Measurements from ENCODE around the gene DDI2. TPM values are rescaled to one million over a fixed set of nuclear protein-coding genes. Genes with fewer than 3 reads are reported as not detected.

Gene DDI2
- total RNA-seq, 3 donors from 2014 or later: 69.2 to 77.4 (median 71.0) TPM

DNA sequence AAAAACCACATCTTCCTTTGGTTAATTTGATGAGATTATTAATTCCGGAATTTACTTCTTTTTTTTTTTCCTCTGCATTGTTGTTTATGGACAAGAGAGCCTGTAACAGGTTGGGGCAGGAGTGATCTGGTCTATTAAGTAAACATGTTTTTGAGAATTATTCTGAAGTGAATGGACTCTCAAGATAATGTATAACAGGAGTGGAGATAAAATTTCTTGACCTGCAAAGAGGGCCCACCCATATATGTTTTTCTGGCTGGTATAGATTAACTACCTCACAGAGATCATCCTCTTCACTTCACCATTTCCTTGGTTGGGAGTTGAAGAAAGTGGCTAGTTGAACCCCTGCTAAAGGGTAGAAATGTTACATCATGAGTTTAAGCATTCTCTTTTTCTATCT is 10.7 kb downstream of the DDI2 start:
- H3K4me3 ChIP-seq: no peak overlapping the region
- H3K9me3 ChIP-seq: no peaks in the 10 kb centered on the region
- H3K27me3 ChIP-seq: no peaks in the 10 kb centered on the region
- peaks cover 4% of the 10 kb centered on the region for H3K36me3 ChIP-seq
- TF ChIP-seq POLR2A (IDR thresholded peaks at IDR 0.05) (no peak), POLR2AphosphoS5 (IDR thresholded peaks at IDR 0.05) (no peak)
- TF ChIP-seq, protein P1, sequence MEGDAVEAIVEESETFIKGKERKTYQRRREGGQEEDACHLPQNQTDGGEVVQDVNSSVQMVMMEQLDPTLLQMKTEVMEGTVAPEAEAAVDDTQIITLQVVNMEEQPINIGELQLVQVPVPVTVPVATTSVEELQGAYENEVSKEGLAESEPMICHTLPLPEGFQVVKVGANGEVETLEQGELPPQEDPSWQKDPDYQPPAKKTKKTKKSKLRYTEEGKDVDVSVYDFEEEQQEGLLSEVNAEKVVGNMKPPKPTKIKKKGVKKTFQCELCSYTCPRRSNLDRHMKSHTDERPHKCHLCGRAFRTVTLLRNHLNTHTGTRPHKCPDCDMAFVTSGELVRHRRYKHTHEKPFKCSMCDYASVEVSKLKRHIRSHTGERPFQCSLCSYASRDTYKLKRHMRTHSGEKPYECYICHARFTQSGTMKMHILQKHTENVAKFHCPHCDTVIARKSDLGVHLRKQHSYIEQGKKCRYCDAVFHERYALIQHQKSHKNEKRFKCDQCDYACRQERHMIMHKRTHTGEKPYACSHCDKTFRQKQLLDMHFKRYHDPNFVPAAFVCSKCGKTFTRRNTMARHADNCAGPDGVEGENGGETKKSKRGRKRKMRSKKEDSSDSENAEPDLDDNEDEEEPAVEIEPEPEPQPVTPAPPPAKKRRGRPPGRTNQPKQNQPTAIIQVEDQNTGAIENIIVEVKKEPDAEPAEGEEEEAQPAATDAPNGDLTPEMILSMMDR (IDR thresholded peaks at IDR 0.05): no peak
- intact Hi-C loops (cut with DNase I; ENCODE audit: low total_unique reads): no loop called here
- peaks cover 0 to 6% of the 10 kb centered on the region in 2 donors for H3K4me1 ChIP-seq
- no peak for DNase-seq (ENCODE audit: low spot score in 2 of 2)
- H3K27ac ChIP-seq: peak overlapping the region in 1 of 2 donors; percentile 3

DNA sequence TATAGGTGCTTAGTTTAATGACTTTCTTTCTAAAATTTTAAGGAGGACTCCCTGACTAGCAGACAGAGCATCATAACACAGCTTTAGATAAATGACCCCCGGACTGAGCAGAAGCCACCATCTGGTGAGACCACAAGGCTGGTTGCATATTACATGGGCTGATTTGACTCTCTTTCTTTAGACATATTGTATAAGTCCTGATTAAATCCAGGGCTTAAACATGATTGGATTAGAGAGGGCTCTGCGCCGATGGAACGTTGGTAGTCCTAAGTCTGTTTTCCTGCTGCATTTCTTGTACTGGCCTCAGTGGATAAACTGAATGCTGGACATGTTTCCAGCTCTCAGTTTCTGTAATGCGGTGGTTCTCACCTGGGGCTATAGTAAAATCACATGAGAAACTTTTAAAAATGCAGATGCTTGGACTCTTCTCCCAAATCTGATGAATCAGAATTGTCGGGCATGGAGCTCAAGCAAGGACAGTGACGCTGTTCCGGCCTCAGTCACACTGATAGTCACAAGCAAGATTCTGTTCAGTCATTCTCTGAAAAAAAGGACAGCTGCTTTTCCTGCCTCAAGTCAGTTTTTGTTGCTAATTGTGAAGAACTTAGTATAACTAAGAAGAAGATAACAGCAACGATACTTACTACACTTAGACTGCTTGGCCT is 16.6 kb downstream of the DDI2 start:
- Histone ChIP-seq H3K4me3 (no peak overlapping the region), H3K9me3 (no peaks in the 10 kb centered on the region), H3K4me1 (no peaks in the 10 kb centered on the region), H3K36me3 (peaks cover 12% of the 10 kb centered on the region), H3K27ac (no peak overlapping the region), H3K27me3 (no peaks in the 10 kb centered on the region)
- no peak for DNase-seq (ENCODE audit: low spot score in 2 of 2)
- intact Hi-C loops (cut with DNase I; ENCODE audit: low total_unique reads): no loop called here
- no peak for TF ChIP-seq POLR2AphosphoS5 (IDR thresholded peaks at IDR 0.05)

DNA sequence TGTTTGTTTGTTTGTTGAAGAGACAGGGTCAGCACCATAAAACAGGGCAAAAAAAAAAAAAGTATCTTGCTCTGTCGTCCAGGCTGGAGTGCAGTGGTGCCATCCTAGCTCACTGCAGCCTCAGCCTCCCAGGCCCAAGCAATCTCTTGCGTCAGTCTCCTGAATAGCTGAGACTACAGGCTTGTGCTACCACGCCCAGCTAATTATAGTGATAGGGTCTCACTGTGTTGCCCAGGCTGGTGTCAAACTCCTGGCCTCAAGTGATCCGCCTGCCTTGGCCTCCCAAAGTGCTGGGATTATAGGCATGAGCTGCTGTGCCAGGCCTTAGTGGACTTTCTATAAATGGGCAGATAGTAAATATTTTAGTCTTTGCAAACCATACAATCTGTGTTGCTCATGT is 19.2 kb downstream of the DDI2 start:
- intact Hi-C loops (cut with DNase I; ENCODE audit: low total_unique reads): no loop called here
- DNase-seq (ENCODE audit: low spot score in 2 of 2): no peak
- H3K4me1 ChIP-seq: no peaks in the 10 kb centered on the region
- no peaks in the 10 kb centered on the region for H3K9me3 ChIP-seq
- H3K27ac ChIP-seq: no peak overlapping the region
- no peak overlapping the region for H3K4me3 ChIP-seq
- H3K27me3 ChIP-seq: no peaks in the 10 kb centered on the region
- no peak for TF ChIP-seq POLR2AphosphoS5 (IDR thresholded peaks at IDR 0.05)
- TF ChIP-seq, protein P1 (IDR thresholded peaks at IDR 0.05): no peak
- TF ChIP-seq POLR2A (IDR thresholded peaks at IDR 0.05): no peak
- peaks cover 8% of the 10 kb centered on the region for H3K36me3 ChIP-seq

DNA sequence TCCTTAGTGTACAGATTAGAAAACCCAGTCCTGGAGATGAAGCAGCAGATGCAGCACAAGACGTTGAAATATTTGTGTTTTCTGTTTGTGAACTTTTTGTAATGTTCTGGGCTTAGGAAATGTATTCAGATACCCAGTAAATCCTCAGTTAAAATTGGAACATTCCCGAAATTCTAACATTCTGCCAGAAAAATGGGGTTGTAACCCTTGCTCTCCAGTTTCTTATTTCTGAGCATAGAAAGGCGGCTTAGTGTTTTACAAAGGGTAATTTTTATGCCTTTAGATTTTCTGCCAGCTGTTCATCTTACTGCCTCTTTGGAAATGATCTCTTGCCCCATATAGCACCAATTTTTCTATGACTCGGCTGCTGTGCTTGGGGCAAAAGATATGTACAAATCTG is 20.6 kb downstream of the DDI2 start:
- H3K36me3 ChIP-seq: peaks cover 8% of the 10 kb centered on the region
- intact Hi-C loops (cut with DNase I; ENCODE audit: low total_unique reads): no loop called here
- TF ChIP-seq POLR2AphosphoS5 (IDR thresholded peaks at IDR 0.05) (no peak), POLR2A (IDR thresholded peaks at IDR 0.05) (no peak)
- TF ChIP-seq, protein P1 (IDR thresholded peaks at IDR 0.05): no peak
- H3K9me3 ChIP-seq: no peaks in the 10 kb centered on the region
- H3K4me3 ChIP-seq: no peak overlapping the region
- no peak overlapping the region for H3K27ac ChIP-seq
- no peaks in the 10 kb centered on the region for H3K27me3 ChIP-seq
- no peak for DNase-seq (ENCODE audit: low spot score in 2 of 2)
- H3K4me1 ChIP-seq: no peaks in the 10 kb centered on the region

DNA sequence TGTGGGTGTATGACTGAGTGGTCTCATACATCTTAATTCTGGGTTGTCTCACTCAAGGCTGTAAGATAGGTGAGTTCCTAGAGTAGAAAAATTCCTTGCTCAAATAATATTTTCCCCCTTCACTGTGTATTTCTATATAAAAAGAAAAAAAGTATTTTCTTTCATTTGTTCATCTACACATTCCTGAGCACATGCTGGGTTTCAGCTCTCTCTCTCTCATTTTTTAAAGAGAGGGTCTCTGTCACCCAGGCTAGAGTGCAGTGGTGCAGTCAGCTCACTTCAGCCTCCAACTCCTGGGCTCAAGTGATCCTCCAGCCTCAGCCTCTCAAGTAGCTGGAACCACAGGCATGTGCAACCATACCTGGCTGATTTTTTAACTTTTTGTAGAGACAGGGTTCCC is 22.0 kb downstream of the DDI2 start:
- H3K36me3 ChIP-seq: peaks cover 13% of the 10 kb centered on the region
- H3K4me3 ChIP-seq: no peak overlapping the region
- no peak overlapping the region for H3K27ac ChIP-seq
- H3K9me3 ChIP-seq: no peaks in the 10 kb centered on the region
- no peak for DNase-seq (ENCODE audit: low spot score in 2 of 2)
- H3K27me3 ChIP-seq: no peaks in the 10 kb centered on the region
- TF ChIP-seq POLR2AphosphoS5 (IDR thresholded peaks at IDR 0.05): no peak
- TF ChIP-seq POLR2A (IDR thresholded peaks at IDR 0.05): no peak
- TF ChIP-seq, protein P1 (IDR thresholded peaks at IDR 0.05): no peak
- H3K4me1 ChIP-seq: no peaks in the 10 kb centered on the region
- intact Hi-C loops (cut with DNase I; ENCODE audit: low total_unique reads): no loop called here

All from breast epithelium (tissue), 4 donors.